ENCODE results near the gene ERFL. TPM values are rescaled to one million over a fixed set of nuclear protein-coding genes. Genes with fewer than 3 reads are reported as not detected.

Gene ERFL
- total RNA-seq, 1 experiment from 2014 or later: 0.65 TPM

GRCh38 chr19:41908724-41909464, 19.4 kb downstream of the ERFL start:
- ChIA-PET POLR2A (ENCODE audit: unreplicated experiment) (no interaction called here), CTCF (no interaction called here)
- no peak for DNase-seq
- no peak for TF ChIP-seq CTCF (conservative IDR thresholded peaks at IDR 0.05)
- no peak for TF ChIP-seq EZH2 (IDR thresholded peaks at IDR 0.05; ENCODE audit: low read depth)
- Histone ChIP-seq H3K9me3 (ENCODE audit: insufficient read depth, low read depth) (no peaks in the 10 kb centered on the region), H4K20me1 (ENCODE audit: insufficient read depth) (peaks cover 24% of the 10 kb centered on the region), H3K4me1 (replicated peaks; ENCODE audit: insufficient read depth) (peaks cover 10% of the 10 kb centered on the region), H3K4me2 (no peak overlapping the region), H3K79me2 (ENCODE audit: low read depth) (no peaks in the 10 kb centered on the region), H3F3A (ENCODE audit: insufficient read depth, low read depth) (peaks cover 21% of the 10 kb centered on the region; the same call in 1 of the 2 replicates), H3K27me3 (ENCODE audit: insufficient read depth, low read depth) (peaks cover 23% of the 10 kb centered on the region), H3K27ac (no peak overlapping the region), H3K36me3 (ENCODE audit: low read depth) (no peaks in the 10 kb centered on the region), H2AFZ (no peak overlapping the region), H3K4me3 (no peak overlapping the region), H3K9me2 (ENCODE audit: insufficient read depth) (no peaks in the 10 kb centered on the region)
- BruUV-seq (replicated peaks): no TSS peak
- intact Hi-C loops (cut with micrococcal nuclease; ENCODE audit: unreplicated experiment): no loop called here

- DNase-seq: no peak
- Histone ChIP-seq H3K9me2 (ENCODE audit: insufficient read depth) (no peaks in the 10 kb centered on the region), H3K27me3 (ENCODE audit: insufficient read depth, low read depth) (peaks cover 16% of the 10 kb centered on the region), H2AFZ (no peak overlapping the region), H4K20me1 (ENCODE audit: insufficient read depth) (peaks cover 32% of the 10 kb centered on the region), H3K36me3 (ENCODE audit: low read depth) (no peaks in the 10 kb centered on the region), H3K4me1 (replicated peaks; ENCODE audit: insufficient read depth) (peaks cover 18% of the 10 kb centered on the region), H3K4me2 (no peak overlapping the region), H3K9me3 (ENCODE audit: insufficient read depth, low read depth) (no peaks in the 10 kb centered on the region), H3K4me3 (no peak overlapping the region), H3F3A (ENCODE audit: insufficient read depth, low read depth) (peaks cover 21% of the 10 kb centered on the region; the same call in 1 of the 2 replicates), H3K27ac (no peak overlapping the region), H3K79me2 (ENCODE audit: low read depth) (no peaks in the 10 kb centered on the region)
- POLR2A ChIA-PET (ENCODE audit: unreplicated experiment): no interaction called here
- no TSS peak for BruUV-seq (replicated peaks)
- intact Hi-C loops (cut with micrococcal nuclease; ENCODE audit: unreplicated experiment): no loop called here
- CTCF ChIA-PET: no interaction called here
- TF ChIP-seq EZH2 (IDR thresholded peaks at IDR 0.05; ENCODE audit: low read depth): no peak
Observed at GRCh38 chr19:41907994-41908615, 20.1 kb downstream of the ERFL start.

- CTCF ChIA-PET: no interaction called here
- peaks cover 8% of the 10 kb centered on the region for H3K27me3 ChIP-seq (ENCODE audit: insufficient read depth, low read depth)
- H3K9me2 ChIP-seq (ENCODE audit: insufficient read depth): no peaks in the 10 kb centered on the region
- TF ChIP-seq CTCF (conservative IDR thresholded peaks at IDR 0.05): no peak
- no peak for TF ChIP-seq EZH2 (IDR thresholded peaks at IDR 0.05; ENCODE audit: low read depth)
- no peaks in the 10 kb centered on the region for H3K79me2 ChIP-seq (ENCODE audit: low read depth)
- no peak overlapping the region for H3K4me3 ChIP-seq
- TSS peak; percentile 7 for BruUV-seq (replicated peaks)
- peaks cover 21% of the 10 kb centered on the region; the same call in 1 of the 2 replicates for H3F3A ChIP-seq (ENCODE audit: insufficient read depth, low read depth)
- H3K36me3 ChIP-seq (ENCODE audit: low read depth): no peaks in the 10 kb centered on the region
- H3K4me2 ChIP-seq: no peak overlapping the region
- H3K27ac ChIP-seq: no peak overlapping the region
- H4K20me1 ChIP-seq (ENCODE audit: insufficient read depth): peaks cover 37% of the 10 kb centered on the region
- no peak for DNase-seq
- POLR2A ChIA-PET (ENCODE audit: unreplicated experiment): no interaction called here
- peaks cover 19% of the 10 kb centered on the region for H3K4me1 ChIP-seq (replicated peaks; ENCODE audit: insufficient read depth)
- intact Hi-C loops (cut with micrococcal nuclease; ENCODE audit: unreplicated experiment): no loop called here
- no peaks in the 10 kb centered on the region for H3K9me3 ChIP-seq (ENCODE audit: insufficient read depth, low read depth)
- no peak overlapping the region for H2AFZ ChIP-seq
Observed at GRCh38 chr19:41906916-41907680, 21.2 kb downstream of the ERFL start.
